Measurements from ENCODE around the gene RRAD. TPM values are rescaled to one million over a fixed set of nuclear protein-coding genes. Genes with fewer than 3 reads are reported as not detected.
"Not testable (repeated sequence)": the region's sequence is repeated elsewhere in the genome, so short reads cannot be mapped to it uniquely, and the experiment has no call there.

Gene RRAD
- total and polyA plus RNA-seq, 2 donors, result 0.85 to 13.3 TPM

DNA sequence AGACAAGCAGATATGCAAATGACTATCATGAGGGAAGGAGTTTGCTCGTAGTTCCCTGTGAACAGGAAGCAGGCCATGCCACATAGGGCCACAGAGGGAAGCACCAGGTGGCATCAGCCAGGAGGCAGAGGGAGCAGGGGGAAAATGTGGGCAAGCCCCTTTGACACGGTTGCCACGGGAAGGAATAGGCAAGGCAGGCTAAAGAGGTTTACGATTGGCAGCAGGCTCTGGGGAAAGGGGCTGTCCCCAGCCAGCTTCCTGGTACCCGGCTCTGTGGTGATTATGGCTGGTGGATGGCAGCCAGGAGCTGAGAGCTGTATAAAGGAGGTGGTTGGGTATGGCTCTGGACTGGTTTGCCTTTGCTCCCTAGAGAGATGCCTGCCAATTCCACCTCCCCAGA is 36.6 kb upstream of the RRAD start:
- Histone ChIP-seq H3K9me3 (ENCODE audit: control insufficient read depth in 2 of 2, insufficient read depth in 1 of 2, low read length in 1 of 2) (no peaks in the 10 kb centered on the region), H3K4me3 (ENCODE audit: low read length in 2 of 2) (no peak overlapping the region), H3K27ac (ENCODE audit: low read depth in 1 of 2, low read length in 1 of 2) (no peak overlapping the region), H3K27me3 (ENCODE audit: control insufficient read depth in 2 of 2, insufficient read depth in 1 of 2, low read length in 1 of 2) (peaks cover 0 to 22% of the 10 kb centered on the region in 2 donors), H3K36me3 (ENCODE audit: control insufficient read depth in 2 of 2, insufficient read depth in 2 of 2, low read length in 1 of 2) (no peaks in the 10 kb centered on the region), H3K4me1 (ENCODE audit: control insufficient read depth in 2 of 2, insufficient read depth in 2 of 2, low read length in 2 of 2) (peaks cover 0 to 5% of the 10 kb centered on the region in 2 donors)
- 19% methylated on average over 5 of the region's 5 CpGs for WGBS
- no peak for DNase-seq (ENCODE audit: low read depth in 6 of 9, low spot score in 9 of 9)

DNA sequence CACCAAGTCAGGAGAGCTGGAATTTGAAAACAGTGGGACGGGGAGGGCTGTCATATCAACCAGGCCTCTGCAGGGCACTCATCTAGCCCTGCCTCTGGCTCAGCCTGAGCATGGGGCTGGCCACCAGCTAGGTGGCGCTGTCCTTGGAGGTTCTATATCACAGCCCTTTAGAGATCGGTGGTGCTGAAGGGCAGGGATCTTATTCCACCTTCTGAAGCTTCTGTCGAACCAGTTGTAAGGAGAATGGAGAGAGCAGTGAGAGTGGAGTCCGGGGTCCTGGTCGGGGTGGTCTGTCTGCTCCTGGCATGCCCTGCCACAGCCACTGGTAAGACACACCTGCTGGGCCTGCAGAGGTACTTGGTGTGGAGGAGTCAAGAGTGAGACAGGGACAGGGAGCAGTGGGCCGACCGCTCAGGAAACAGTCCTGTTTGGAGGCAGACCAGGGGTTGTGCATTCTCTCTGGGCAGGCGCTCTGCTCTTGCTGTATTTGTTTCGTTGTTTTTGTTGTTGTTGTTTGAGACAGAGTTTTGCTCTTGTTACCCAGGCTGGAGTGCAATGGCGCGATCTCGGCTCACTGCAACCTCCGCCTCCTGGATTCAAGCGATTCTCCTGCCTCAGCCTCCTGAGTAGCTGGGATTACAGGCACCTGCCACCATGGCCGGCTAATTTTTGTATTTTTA is 35.9 kb upstream of the RRAD start, which contains the start of gene CES3:
Gene CES3, plus strand, starts transcription at position 202 of the 680 bp plus-strand sequence. Its CDS starts 42 bp downstream, at position 244.
- no peaks in the 10 kb centered on the region for H3K9me3 ChIP-seq (ENCODE audit: control insufficient read depth in 2 of 2, insufficient read depth in 1 of 2, low read length in 1 of 2)
- peak in 7 of 9 donors; percentile 27 to 64 (median 44) for DNase-seq (ENCODE audit: low read depth in 6 of 9, low spot score in 9 of 9)
- peaks cover 0 to 5% of the 10 kb centered on the region in 2 donors for H3K4me1 ChIP-seq (ENCODE audit: control insufficient read depth in 2 of 2, insufficient read depth in 2 of 2, low read length in 2 of 2)
- peaks cover 0 to 17% of the 10 kb centered on the region in 2 donors for H3K27me3 ChIP-seq (ENCODE audit: control insufficient read depth in 2 of 2, insufficient read depth in 1 of 2, low read length in 1 of 2)
- no peak within 1 kb of the TSS for H3K4me3 ChIP-seq (ENCODE audit: low read length in 2 of 2)
- no peak within 1 kb of the TSS for H3K27ac ChIP-seq (ENCODE audit: low read depth in 1 of 2, low read length in 1 of 2)
- no peaks in the 10 kb centered on the region for H3K36me3 ChIP-seq (ENCODE audit: control insufficient read depth in 2 of 2, insufficient read depth in 2 of 2, low read length in 1 of 2)
- WGBS, result 83% methylated on average over 16 of the region's 16 CpGs

- Histone ChIP-seq H3K4me1 (ENCODE audit: control insufficient read depth in 2 of 2, insufficient read depth in 2 of 2, low read length in 2 of 2) (peaks cover 0 to 5% of the 10 kb centered on the region in 2 donors), H3K27ac (ENCODE audit: low read depth in 1 of 2, low read length in 1 of 2) (no peak overlapping the region), H3K9me3 (ENCODE audit: control insufficient read depth in 2 of 2, insufficient read depth in 1 of 2, low read length in 1 of 2) (no peaks in the 10 kb centered on the region), H3K36me3 (ENCODE audit: control insufficient read depth in 2 of 2, insufficient read depth in 2 of 2, low read length in 1 of 2) (no peaks in the 10 kb centered on the region), H3K27me3 (ENCODE audit: control insufficient read depth in 2 of 2, insufficient read depth in 1 of 2, low read length in 1 of 2) (peaks cover 0 to 14% of the 10 kb centered on the region in 2 donors), H3K4me3 (ENCODE audit: low read length in 2 of 2) (no peak overlapping the region)
- DNase-seq (ENCODE audit: low read depth in 6 of 9, low spot score in 9 of 9), result no peak
- 98% methylated on average over 1 of the region's 1 CpG for WGBS
These were observed 34.9 kb upstream of the RRAD start for GRCh38 chr16:66960270-66960669.

DNA sequence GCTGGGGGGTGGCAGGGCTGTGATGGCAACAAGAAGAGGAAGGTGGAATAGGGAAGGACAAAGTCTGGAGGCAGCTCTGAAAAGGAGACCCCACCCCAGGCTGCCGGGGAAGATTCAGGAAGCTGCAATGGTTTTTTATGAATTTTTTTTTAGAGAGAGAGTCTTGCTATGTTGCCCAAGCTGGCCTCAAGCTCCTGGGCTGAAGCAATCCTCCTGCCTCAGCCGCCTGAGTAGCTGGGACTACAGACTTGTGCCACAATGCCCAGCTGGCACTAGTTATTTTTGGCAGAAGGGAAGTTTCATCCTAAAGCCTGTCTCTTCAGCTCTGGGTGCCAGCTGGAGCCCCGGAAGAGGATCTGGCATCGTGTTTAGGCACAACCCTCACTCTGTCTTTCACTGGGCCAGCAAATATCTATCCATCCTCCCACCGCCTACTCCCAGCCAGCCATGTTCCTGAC is 34.4 kb upstream of the RRAD start:
- Histone ChIP-seq H3K4me3 (ENCODE audit: low read length in 2 of 2) (no peak overlapping the region), H3K4me1 (ENCODE audit: control insufficient read depth in 2 of 2, insufficient read depth in 2 of 2, low read length in 2 of 2) (peaks cover 0 to 5% of the 10 kb centered on the region in 2 donors), H3K27me3 (ENCODE audit: control insufficient read depth in 2 of 2, insufficient read depth in 1 of 2, low read length in 1 of 2) (peaks cover 0 to 9% of the 10 kb centered on the region in 2 donors), H3K36me3 (ENCODE audit: control insufficient read depth in 2 of 2, insufficient read depth in 2 of 2, low read length in 1 of 2) (no peaks in the 10 kb centered on the region), H3K27ac (ENCODE audit: low read depth in 1 of 2, low read length in 1 of 2) (no peak overlapping the region), H3K9me3 (ENCODE audit: control insufficient read depth in 2 of 2, insufficient read depth in 1 of 2, low read length in 1 of 2) (no peaks in the 10 kb centered on the region)
- whole genome bisulfite sequencing, result 77% methylated on average over 5 of the region's 5 CpGs
- no peak for DNase-seq (ENCODE audit: low read depth in 6 of 9, low spot score in 9 of 9)

DNA sequence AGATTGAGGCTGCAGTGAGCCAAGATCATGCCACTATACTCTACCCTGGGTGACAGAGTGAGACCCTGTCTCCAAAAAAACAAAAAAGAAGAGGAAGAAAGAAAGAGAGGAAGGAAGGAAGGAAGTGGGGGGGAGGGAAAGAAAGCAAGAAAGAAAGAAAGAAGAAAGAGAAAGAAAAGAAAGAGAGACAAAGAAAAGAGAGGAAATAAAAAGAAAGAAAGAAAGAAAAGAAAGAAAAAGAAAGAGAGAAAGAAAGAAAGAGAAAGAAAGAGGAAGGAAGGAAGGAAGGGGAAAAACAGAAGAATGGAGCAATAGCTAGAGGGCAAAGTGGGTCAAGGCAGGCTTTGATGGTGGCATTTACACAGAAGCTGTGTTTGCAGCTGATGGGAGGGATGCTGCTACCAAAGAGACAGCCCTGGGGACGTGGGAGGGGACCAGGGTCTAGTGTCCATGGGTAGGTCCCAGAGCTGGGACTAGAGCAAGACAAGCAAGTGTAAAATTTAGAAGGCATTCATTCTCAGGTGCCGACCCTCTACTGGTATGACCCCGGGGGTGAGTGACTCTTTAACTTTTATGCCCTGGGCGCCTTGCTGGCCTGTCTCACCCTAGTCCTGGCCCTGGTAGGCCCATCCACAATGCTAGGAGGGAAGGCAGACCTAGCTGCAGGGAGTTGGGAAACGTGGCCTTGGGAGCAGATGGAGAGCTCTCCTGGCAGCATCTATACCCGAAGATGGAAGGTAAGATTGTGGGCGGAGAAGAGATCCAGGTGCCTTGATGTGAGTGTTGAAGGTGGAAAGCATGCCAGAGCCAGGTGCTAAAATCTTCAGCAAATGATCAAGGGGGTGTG is 33.7 kb upstream of the RRAD start:
- no peaks in the 10 kb centered on the region for H3K9me3 ChIP-seq (ENCODE audit: control insufficient read depth in 2 of 2, insufficient read depth in 1 of 2, low read length in 1 of 2)
- no peaks in the 10 kb centered on the region for H3K36me3 ChIP-seq (ENCODE audit: control insufficient read depth in 2 of 2, insufficient read depth in 2 of 2, low read length in 1 of 2)
- WGBS, result 86% methylated on average over 7 of the region's 7 CpGs
- peaks cover 0 to 8% of the 10 kb centered on the region in 2 donors for H3K27me3 ChIP-seq (ENCODE audit: control insufficient read depth in 2 of 2, insufficient read depth in 1 of 2, low read length in 1 of 2)
- no peak for DNase-seq (ENCODE audit: low read depth in 6 of 9, low spot score in 9 of 9)
- peaks cover 0 to 5% of the 10 kb centered on the region in 2 donors for H3K4me1 ChIP-seq (ENCODE audit: control insufficient read depth in 2 of 2, insufficient read depth in 2 of 2, low read length in 2 of 2)
- H3K27ac ChIP-seq (ENCODE audit: low read depth in 1 of 2, low read length in 1 of 2), result no peak overlapping the region
- H3K4me3 ChIP-seq (ENCODE audit: low read length in 2 of 2), result no peak overlapping the region

- H3K27ac ChIP-seq (ENCODE audit: low read depth in 1 of 2, low read length in 1 of 2); H3K4me1 ChIP-seq (ENCODE audit: control insufficient read depth in 2 of 2, insufficient read depth in 2 of 2, low read length in 2 of 2); H3K9me3 ChIP-seq (ENCODE audit: control insufficient read depth in 2 of 2, insufficient read depth in 1 of 2, low read length in 1 of 2); H3K36me3 ChIP-seq (ENCODE audit: control insufficient read depth in 2 of 2, insufficient read depth in 2 of 2, low read length in 1 of 2); DNase-seq (ENCODE audit: low read depth in 6 of 9, low spot score in 9 of 9); H3K4me3 ChIP-seq (ENCODE audit: low read length in 2 of 2): not testable (repeated sequence)
- 95% methylated on average over 1 of the region's 1 CpG for WGBS
- peaks cover 10 to 32% of the 10 kb centered on the region in 2 donors for H3K27me3 ChIP-seq (ENCODE audit: control insufficient read depth in 2 of 2, insufficient read depth in 1 of 2, low read length in 1 of 2)
These were observed 30.8 kb upstream of the RRAD start for GRCh38 chr16:66956154-66956457.

DNA sequence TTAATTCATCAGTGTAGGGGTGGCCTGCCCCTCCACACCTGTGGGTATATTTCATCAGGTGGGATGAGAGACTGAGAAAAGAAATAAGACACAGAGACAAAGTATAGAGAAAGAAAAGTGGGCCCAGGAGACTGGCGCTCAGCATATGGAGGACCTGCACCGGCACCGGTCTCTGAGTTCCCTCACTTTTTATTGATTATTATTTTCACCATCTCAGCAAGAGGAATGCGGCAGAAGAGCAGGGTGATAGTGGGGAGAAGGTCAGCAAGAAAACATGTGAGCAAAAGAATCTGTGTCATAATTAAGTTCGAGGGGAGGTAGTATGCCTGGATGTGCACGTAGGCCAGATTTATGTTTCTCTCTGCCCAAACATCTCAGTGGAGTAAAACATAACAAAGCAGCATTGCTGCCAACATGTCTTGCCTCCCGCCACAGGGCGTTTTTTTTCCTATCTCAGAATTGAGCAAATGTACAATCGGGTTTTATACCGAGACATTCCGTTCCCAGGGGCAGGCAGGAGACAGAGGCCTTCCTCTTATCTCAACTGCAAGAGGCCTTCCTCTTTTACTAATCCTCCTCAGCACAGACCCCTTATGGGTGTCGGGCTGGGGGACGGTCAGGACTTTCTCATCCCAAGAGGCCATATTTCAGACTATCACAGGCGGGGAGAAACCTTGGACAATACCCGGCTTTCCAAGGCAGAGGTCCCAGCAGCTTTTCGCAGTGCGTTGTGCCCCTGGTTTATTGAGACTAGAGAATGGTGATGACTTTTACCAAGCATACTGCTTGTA is 30.2 kb upstream of the RRAD start:
- H3K27ac ChIP-seq (ENCODE audit: low read depth in 1 of 2, low read length in 1 of 2); H3K36me3 ChIP-seq (ENCODE audit: control insufficient read depth in 2 of 2, insufficient read depth in 2 of 2, low read length in 1 of 2); H3K4me3 ChIP-seq (ENCODE audit: low read length in 2 of 2); DNase-seq (ENCODE audit: low read depth in 6 of 9, low spot score in 9 of 9); H3K9me3 ChIP-seq (ENCODE audit: control insufficient read depth in 2 of 2, insufficient read depth in 1 of 2, low read length in 1 of 2); H3K4me1 ChIP-seq (ENCODE audit: control insufficient read depth in 2 of 2, insufficient read depth in 2 of 2, low read length in 2 of 2): not testable (repeated sequence)
- H3K27me3 ChIP-seq (ENCODE audit: control insufficient read depth in 2 of 2, insufficient read depth in 1 of 2, low read length in 1 of 2), result peaks cover 10 to 38% of the 10 kb centered on the region in 2 donors
- WGBS, result 93% methylated on average over 17 of the region's 17 CpGs

- peak in 8 of 9 donors; percentile 52 to 83 (median 59) for DNase-seq (ENCODE audit: low read depth in 6 of 9, low spot score in 9 of 9)
- Histone ChIP-seq H3K36me3 (ENCODE audit: control insufficient read depth in 2 of 2, insufficient read depth in 2 of 2, low read length in 1 of 2) (no peaks in the 10 kb centered on the region), H3K4me1 (ENCODE audit: control insufficient read depth in 2 of 2, insufficient read depth in 2 of 2, low read length in 2 of 2) (no peaks in the 10 kb centered on the region), H3K27ac (ENCODE audit: low read depth in 1 of 2, low read length in 1 of 2) (no peak overlapping the region), H3K4me3 (ENCODE audit: low read length in 2 of 2) (no peak overlapping the region), H3K27me3 (ENCODE audit: control insufficient read depth in 2 of 2, insufficient read depth in 1 of 2, low read length in 1 of 2) (peaks cover 19 to 49% of the 10 kb centered on the region in 2 donors), H3K9me3 (ENCODE audit: control insufficient read depth in 2 of 2, insufficient read depth in 1 of 2, low read length in 1 of 2) (no peaks in the 10 kb centered on the region)
- 26% methylated on average over 8 of the region's 8 CpGs for WGBS
These were observed 28.8 kb upstream of the RRAD start for GRCh38 chr16:66954097-66954659.
